ENCODE results near the gene EPS8L2.

Gene EPS8L2

DNA sequence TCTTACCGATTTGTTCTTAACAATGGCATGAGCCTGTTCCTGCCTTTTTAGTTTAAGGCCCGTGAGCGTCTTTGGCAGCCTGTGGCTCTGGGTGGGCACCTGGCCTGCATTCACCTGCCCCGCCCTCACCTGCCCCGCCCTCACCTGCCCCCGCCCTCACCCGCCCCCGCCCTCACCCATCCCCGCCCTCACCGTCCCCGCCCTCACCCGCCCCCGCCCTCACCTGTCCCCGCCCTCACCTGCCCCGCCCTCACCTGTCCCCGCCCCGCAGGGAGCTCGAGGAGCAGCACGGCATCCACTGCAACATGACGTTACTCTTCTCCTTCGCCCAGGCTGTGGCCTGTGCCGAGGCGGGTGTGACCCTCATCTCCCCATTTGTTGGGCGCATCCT is 57.0 kb downstream of the EPS8L2 start:
- no peak for DNase-seq

DNA sequence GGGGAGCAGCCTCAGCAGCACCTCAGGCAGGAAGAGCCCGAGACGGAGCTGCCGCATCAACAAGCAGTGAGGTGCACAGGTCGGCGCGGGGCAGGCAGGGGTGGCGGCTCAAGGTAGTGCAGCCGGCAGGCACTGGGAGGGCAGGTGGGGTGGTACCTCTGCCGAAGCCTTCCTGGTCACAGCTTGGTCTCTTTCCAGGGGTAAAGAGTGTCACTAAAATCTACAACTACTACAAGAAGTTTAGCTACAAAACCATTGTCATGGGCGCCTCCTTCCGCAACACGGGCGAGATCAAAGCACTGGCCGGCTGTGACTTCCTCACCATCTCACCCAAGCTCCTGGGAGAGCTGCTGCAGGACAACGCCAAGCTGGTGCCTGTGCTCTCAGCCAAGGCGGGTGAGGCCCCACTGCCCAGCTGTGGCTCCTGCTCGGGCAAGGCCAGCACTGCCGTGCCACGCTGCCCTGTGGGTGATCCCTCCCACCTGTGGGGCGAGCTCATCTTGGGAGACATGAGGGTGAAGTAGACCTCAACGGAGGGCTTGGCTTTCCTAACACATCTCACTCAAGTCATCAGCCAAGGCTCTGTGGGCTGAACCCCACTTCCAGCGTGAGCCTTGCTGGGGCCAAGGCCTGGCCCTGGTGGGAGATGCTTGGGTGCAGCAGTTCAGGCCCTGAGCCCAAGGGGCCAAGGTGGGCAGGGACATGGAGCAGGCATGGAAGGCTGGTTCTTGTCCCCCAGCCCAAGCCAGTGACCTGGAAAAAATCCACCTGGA is 57.7 kb downstream of the EPS8L2 start:
- no peak for DNase-seq

DNA sequence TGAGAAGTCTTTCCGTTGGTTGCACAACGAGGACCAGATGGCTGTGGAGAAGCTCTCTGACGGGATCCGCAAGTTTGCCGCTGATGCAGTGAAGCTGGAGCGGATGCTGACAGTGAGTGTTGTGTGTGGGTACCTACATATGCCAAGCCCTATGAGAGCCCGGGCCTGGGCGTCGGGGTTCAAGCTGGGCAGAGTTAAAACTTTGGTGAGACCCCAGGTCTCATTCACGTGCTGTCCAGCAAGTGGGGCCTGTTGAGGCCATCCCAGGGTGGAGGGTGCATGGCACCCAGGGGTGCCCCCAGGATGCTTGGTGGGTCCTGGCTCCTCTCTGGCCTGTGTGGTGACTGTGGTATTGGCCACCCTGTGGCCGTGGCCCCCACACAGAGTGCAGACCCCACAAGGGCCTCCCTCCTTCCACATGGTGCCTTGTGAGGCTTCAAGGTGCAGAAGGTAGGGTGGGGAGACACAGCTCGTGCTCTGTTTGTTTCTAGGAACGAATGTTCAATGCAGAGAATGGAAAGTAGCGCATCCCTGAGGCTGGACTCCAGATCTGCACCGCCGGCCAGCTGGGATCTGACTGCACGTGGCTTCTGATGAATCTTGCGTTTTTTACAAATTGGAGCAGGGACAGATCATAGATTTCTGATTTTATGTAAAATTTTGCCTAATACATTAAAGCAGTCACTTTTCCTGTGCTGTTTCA is 58.4 kb downstream of the EPS8L2 start:
- no peak for DNase-seq

DNA sequence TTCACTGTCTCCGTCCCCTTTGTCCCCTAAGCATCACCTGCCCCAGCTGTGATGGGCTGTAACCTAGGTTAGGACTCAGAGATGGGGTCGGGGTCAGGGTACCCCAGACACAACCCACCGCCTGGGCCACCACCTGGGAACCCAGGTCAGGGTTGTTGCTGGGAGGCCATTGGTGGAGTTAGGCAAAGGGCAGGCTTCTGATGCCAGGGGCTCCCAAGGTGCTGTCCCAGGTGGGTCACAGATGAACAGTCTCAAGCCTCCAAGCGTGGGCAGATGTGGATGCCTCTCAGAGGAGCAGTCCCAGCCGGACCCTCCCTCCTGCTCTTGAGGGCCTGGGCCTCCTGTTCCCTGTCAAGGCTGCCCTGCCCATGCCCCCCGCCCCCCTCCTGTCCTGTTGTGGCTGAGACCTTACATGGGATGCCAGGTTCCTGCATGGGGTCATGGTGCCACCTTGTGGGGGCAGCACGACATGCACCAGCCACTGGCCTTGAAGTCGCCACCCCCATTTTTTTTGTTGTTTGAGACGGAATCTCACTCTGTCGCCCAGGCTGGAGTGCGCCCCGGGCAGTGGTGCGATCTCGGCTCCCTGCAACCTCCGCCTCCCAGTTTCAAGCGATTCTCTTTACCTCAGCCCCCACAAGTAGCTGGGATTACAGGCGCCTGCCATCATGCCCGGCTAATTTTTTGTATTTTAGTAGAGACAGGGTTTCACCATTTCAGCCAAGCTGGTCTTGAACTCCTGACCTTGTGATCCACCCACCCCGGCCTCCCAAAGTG is 59.2 kb downstream of the EPS8L2 start:
- peak; percentile 71 for DNase-seq

- no peak for DNase-seq
Measured at GRCh38 chr11:765802-766091, 59.7 kb downstream of the EPS8L2 start.

DNA sequence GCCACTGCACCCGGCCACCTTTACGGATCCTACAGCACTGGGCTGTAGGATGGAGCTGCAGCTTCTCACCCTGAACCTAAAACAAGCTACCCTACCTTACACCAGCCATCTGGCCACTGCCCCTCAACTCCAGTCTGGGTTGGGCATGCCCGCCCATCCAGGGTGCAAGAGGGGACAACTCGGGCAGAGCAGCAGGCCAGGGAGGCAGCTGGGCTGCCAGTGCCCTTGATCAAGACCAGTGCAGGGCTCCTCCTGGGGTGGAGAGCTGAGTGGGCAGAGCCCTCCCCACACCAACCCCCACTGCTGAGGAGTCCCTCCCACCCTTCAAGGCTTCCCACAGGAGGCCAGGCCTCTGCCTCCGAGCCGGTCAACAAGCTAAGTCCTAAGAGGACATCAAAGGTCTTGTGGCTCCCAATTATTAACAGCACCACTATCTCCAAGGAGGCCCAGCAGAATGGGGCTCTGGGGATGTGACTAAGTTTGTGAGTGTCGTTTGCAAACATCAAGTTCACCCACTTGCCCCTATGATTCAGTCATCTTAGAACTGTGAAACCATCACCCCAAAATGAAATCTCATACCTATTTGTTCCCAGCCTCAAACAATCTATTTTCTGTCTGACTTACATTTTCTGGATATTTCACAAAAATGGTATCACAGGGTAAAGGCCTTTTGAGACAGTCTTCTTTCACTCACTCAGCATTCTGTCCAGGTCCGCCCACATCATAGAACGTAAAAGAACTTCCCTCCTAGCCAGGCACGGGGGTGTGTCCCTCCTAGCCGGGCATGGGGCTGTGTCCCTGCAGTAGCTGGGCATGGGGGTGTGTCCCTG is 60.3 kb downstream of the EPS8L2 start:
- no peak for DNase-seq

DNA sequence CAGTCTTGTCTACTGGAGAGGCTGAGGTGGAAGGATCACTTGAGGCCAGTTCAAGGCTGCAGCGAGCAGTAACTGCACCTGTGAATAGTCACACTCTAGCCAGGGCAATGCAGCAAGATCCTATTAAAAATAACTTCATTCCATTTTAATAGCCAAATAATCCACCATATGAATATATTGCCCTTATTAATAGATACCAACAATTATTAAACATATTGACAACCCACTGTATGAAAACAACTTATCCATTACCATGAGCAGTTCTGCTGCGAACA is 60.8 kb downstream of the EPS8L2 start:
- DNase-seq: no peak

DNA sequence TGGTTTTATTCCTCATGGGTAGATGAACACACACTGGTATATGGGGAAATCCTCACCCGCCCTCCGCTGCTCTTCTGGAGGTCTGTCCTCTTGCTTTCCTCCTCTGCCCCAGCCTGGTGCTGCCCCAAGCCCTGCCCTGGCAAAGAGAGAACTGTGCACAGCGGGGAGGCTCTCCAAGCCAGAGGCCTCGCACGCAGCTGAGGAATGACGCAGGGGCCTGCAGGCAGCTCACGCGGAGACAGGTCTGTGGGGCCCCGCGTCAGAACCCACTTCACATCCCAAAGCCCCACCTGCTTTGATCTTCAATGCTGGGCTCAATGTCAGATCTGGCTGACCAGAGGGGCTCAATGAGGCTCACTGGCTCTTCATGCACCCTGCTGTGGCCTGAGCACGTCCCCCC is 61.2 kb downstream of the EPS8L2 start:
- no peak for DNase-seq

- DNase-seq: no peak
Measured at GRCh38 chr11:769887-770641, 64.0 kb downstream of the EPS8L2 start.

DNA sequence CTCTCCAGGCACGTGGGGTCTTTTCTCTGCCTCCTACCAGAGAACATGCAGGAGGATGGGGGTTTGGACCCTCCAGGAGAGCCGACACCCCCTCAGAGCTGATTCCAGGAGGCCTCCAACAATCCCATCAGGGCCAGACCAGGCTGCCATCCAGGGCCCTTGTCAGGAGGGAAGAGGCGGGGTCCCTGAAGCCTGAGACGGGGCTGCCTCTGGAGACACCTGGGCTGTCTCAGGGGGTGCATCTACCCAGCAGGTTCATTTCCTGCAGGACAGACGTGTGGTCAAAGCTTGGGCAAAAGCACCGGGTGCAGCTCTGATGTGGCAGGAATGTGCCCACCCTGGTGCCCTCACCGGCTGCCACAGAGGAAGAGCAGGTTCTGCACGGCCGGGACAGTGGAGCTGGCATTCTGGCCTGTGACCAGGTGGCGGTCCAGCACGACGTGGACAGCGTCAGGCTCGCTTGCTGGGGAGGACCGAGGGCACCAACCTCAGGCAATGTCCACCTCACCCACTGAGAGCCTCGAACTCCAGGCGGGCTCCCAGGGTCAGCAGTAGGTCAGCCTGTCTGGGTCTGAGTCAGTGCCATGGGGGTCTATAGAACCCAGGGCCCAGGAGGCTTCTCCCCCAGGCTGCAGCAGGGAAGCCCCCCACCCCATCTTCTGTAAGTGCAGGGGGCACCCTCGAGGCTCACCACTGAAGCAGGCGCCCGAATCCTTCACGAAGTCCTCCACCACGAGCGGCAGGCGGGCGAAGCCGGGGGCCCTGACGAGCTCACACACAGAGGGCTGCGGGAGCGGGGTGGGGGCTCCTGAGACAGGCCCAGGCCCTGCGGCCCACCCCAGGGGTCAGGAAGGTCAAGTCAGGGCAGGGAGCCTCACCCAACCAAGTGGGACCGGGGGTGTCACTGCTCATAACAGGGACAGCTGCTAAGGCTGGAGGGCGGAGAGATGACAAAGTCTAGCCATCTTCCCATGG is 64.9 kb downstream of the EPS8L2 start:
- DNase-seq: no peak

GRCh38 chr11:771617-772204 is 65.7 kb downstream of the EPS8L2 start:
- DNase-seq: no peak

- DNase-seq: no peak
Measured at GRCh38 chr11:772429-773390, 66.7 kb downstream of the EPS8L2 start.

DNA sequence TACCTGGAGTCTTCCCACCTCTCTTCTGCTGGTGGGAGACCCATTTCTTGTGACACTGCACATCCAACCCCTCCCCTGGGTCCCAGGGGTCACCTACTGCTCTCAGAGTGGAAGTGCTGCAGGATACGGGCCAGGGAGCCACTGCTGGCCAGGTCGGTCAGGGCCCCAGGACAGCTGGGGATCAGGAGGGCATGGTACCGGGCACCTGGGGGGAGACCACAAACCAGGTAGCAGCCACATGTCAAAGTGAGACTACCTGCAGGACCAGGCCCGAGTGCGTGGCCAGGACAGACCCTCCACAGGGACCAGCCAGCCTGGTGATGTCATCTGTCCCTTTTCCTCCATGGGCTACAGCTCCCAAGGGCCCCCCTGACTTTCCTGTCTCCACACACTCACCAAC is 67.4 kb downstream of the EPS8L2 start:
- DNase-seq: no peak

DNA sequence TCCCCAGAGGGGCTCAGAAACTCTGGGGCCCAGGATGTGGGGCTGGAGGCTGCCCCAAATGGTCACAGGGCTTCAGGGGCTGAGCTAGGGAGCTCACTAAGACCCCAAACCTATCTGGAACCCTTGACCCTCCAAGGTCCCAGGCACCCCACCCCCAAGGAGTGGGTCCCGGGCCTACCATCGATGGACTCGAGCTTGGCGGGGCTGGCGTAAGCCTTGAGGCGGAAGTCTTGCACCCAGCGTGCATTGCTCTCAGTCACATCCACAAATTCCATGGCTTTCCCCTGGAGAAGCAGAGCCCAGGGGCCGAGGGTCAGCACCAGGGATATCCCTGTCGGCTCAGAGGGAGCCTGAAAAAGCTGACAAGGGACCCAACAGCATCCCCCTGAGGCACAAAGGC is 67.8 kb downstream of the EPS8L2 start:
- DNase-seq: no peak

DNA sequence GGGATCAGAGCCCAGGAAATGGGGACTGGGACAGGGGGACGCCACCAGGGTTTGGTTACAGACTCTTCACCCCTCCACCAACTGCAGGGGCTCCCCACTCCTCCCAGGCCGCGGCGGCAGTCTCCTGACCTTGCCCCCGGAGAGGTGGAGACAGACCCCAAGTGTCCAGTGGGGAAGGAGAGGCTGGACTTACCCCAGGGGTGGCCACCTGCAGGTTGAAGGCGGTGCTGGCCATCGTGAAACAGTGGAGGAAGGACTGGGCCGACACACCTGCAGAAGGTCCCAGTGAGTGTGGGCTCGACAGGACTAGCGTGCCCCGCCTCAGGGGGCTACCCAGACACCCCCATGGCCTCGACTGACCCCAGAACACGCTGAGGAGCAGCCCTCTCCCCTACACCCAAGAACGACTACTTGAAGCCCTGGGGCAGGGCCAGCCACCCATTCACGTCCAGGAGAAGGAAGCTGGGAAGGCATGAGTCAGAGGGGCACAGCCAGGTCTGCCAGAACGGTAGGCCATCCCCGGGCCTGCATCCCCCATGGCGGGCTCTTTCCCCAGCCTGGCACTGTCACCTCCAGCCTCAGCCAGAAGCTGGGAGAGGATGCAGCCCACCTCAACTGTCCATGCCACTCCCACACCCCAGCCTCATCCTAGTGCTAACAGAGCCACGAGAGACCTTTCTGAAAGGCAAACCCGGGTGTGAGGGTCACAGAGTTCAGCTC is 69.0 kb downstream of the EPS8L2 start:
- no peak for DNase-seq

- DNase-seq: no peak
Measured at GRCh38 chr11:776263-776560, 70.2 kb downstream of the EPS8L2 start.

- DNase-seq: peak; percentile 31
Measured at GRCh38 chr11:776561-777287, 70.7 kb downstream of the EPS8L2 start.

Measured in activated CD4-positive, alpha-beta T cell treated with anti-CD3 and anti-CD28 coated beads, Interleukin-10, Interleukin-2, amounts not matched to agents 100 ng/mL and 50 ng/mL, durations not matched to agents 16 hours and 8 hours (primary cell).